SW 1271 (cell line): ENCODE data around the gene GNAL.

Experiments used
- DNase-seq, 2 experiments: peaks; one replicate each; lab custom pipeline; 2025; lab: John Stamatoyannopoulos, UW

GNAL gene

GRCh38 chr18:11808001-11808855 is 119.2 kb downstream of the GNAL start:
- no peak for DNase-seq

DNA sequence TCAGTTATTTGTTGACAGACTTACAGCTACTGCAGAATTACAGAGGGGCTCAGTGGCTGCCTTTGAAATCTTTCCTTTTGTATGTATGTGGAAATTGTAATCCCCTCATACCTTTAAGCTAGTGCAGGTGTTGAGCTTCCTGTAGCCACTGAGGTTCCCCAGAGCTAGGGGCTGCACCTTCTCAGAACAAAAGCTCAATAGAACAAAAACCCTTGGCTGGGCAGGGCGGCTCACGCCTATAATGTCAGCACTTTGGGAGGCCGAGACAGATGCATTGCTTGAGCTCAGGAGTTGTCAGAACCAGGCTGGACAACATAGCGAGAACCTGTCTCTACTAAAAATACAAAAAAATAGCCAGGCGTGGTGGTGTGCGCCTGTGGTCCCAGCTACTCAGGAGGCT is 120.8 kb downstream of the GNAL start:
- no peak for DNase-seq

DNA sequence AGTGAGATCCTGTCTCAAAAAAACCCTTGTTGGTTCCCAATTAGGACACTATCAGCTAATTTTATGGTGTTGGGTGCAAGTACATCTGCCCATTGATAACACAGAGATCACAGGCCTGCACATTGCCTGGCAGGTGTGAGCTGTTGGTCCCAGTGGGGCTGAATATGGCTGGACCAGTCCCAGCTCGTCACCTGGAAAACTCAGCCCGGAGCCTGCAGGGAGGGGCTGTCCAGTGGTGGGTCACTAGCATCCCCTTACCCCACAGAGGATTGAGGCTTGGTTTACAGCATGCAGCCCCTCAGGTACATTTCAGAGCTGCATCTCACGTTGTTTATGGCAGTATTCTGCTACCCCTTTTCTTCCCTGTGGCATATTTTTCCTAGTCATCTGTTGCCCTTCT is 121.3 kb downstream of the GNAL start:
- no peak for DNase-seq

DNA sequence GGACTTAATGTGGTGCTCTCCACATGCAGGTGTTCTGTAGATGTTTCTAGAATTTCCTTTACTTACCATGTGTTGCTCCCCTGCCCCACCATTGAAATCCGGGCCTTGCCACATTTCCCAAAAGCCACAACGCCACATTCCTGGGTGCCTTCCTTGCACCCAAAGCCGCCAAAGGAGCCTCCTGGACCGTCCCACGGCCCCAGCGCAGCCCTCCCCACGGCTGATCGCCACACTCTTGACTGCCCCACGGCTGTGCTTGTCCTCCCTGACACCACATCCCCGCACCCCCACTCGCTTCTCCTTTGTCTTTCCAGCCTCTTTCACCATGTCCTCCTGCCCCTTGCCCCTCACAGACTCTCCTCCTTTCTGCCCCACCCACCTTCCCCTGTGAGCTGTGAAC is 121.9 kb downstream of the GNAL start:
- no peak for DNase-seq

DNA sequence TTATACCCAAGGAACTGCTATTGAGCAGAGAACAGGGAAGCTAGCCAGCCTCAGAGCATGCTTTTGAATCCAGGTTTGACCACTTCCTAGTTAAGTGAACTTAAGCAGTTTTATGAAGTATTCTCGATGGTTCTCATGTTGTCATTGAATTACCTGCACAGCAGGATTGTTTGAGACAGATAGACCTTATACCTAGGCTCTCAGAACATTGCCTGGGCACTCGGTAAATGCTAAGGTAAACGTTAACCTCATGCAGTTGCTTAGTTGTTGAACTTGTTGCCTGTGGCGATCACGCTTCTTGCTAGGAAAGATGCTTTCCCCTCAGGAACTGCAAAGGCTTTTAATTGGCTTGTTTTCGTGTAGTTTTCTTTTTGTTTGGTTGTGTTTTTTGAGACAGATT is 128.2 kb downstream of the GNAL start:
- DNase-seq = no peak

DNA sequence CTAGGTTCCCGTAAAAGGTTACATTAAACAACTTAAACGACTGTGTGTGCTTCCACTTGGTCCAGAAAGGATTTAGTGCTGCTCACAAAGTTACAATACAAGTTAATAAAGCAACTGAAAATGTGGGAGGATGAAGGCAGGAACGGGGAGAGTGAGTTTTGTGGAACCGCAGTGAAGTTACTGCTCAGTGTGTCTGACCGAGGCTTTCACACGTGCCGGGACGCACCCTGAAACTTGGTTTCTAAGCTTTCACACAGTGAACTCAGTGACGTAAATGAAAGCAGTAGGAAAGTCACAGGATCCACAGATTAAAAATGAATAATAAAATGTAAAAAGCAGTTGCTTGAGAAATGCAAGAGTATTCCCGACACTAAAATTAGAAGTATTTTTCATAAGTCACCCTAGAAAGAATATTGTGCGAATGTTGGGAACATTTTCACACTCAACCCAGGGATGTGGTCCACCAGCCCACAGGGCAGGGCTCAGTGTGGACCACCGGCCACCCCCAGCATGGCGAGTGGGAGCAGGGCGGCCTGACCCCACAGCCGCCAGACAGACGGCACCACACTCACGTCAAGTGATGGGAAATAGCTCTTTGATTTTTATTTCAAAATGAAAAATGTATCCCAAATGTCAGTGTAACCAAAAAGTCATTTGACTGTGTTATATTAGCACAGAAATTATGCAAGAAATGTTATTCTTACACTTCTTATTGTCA is 129.6 kb downstream of the GNAL start:
- DNase-seq = no peak

DNA sequence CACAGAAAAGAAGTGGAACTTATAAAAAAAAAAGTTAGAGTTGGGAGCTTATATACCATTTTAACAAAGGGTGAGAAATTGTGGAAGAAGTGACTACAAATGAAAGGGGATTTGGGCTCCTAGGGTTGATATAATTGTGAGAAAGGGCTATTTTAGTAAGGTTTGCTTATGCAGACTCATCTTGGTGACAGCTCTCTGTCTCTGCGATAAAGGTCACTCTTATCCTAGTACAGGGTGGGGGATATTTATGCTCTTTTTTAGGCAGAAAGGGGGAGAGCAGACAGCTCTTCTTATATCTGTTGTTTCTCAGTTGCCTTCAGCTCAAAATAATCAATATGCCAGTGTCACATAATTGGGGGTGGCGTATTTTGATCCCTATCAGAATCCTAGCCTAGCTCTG is 130.9 kb downstream of the GNAL start:
- no peak for DNase-seq

GRCh38 chr18:11820697-11821096 is 131.6 kb downstream of the GNAL start:
- no peak for DNase-seq

DNA sequence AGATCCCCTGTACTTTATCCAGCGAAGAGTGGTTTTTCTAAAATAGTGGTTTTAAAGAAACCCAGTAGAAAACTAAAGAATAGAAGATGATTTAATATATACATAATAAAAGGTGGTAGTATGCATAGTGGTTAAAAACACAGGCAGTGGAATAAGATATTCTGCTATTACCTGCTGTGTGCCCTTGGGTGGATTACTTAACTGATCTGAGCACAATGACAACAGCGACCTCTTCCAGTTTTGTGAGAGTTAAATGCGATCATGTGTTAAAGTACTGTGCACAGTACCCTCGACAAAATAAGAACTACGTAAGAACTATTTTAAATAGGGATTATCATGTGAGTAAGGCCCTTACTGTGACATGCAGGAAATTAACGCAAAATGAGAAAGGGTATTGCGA is 132.1 kb downstream of the GNAL start:
- no peak for DNase-seq

DNA sequence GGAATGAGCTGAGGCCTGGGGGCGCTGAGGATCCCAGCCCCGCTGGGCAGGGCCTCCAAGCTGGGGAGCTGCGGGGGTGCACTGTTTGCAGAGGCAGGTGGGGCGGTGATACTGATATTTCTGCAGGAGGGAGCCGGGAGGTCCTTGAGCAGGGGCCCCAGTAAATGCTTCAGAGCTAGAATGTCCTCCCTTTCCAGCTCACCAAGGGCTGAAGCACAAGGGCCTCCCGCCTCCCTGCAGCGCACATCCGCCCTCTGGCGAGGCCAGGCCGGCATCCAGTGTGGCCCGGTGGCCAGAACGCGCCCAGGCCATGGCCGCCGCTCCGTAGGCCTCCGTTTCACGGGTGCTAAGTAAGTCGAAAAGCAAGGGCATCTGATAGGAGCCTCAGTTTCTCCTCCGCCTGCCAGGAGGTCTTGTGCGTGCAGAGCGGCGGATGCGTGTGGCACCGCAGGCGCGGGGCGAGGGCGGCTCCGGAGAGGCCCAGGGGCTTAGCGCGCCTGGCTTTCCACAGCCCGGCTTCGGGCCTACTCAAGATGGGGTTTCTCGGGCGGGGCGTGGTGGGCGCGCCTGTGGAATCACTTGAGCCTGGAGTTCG is 132.7 kb downstream of the GNAL start:
- no peak for DNase-seq

GRCh38 chr18:11823545-11823944 is 134.5 kb downstream of the GNAL start:
- DNase-seq = no peak

DNA sequence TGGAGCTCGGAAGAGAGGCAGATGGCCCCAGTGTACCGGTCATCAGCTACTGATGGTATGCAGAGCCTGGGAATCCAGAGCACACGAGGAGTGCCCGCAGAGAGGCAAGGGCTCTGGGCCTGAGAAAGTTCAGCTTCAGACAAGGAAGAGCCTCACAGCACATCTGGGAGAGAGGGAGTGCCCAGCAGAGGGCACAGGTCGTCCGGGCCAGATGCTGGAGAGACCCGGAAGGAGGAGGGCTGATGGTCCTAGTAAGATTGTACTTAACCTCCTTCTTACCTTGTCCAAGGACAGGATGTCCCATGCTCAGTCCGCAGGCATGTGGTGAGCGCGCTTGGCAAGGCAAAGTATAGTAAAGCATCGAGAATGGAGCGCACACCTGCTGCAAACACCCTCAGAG is 137.8 kb downstream of the GNAL start:
- DNase-seq = no peak

DNA sequence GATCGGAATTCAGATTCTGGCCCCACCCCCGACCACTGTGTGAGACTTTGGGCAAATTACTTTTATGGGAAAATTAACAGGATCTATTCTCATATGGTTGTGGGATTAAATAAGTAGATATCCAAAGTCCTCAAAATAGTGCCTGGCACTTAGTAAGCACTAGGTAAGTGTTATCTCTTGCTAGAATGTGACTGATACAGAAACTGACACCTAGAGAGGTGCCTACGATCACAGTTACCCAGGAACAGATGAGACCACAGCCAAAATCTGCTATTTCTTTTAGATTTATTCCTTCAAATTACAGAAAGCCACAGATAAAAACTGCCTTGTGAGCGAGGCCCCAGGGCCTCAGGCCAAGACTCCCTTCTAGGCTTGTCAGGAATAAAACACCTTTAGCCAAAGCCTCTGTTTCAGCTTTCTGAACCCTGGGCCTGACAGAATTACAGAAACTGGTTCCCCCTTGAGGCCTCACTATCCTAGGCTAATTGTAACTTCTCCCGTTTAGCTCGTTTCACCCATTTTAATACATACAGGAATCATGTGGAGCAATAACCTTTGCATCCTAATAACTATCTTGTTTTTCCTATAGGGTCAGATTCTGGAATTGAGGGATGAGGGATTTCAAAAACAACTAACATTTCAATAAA is 139.8 kb downstream of the GNAL start:
- DNase-seq = no peak

DNA sequence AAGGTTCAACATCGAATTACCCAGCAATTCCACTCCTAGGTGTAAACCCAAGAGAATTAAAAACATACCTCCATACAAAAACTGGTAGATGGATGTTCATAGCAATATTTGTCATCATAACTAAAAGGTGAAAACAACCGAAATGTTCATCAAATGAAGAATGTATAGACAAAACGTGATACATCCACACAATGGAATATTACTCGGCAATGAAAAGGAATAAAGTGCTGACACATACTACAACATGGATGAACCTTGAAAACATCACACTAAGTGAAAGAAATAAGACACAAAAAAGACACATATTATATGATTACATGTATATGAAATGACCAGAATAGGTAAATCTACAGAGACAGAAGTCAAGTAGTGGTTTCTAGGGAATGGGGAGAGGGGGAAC is 141.5 kb downstream of the GNAL start:
- no peak for DNase-seq

DNA sequence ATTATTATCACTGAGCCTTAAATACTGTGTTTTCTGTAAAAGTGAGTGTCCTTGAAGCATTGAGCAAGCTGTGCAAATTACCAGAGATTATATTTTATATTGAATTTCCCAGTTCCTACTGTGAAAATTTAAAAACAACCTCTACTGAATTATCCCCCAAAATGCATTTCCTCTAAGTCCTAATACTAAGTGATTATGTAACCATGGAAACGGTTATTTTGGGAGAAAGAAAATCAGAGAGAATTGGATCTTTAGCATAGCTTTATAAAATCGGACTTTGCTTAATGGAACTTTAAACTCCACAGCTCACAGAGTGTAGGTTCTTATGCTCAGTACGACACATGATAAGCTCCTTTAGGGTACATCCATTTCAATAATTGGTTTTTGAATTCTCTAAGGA is 142.9 kb downstream of the GNAL start:
- no peak for DNase-seq

- no peak for DNase-seq
Measured at GRCh38 chr18:11834772-11835171, 145.7 kb downstream of the GNAL start.

DNA sequence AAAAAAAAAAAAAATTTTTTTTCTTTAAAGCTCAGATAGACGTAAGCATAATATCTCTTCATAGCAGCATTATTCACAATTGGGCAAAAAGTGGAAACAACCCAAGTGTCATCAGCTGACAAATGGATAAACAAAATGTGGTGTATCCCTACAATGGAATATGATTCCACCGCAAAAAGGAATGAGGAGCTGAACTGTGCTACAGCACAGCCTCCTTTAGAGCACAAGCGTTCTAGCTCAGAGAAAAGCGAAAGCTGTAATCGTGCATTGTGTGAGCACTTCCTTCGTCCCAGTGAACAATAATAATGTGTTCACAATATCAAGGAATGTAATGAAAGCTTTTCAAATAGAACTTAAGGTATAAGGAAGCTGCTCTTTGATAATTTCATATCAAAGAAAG is 150.5 kb downstream of the GNAL start:
- DNase-seq = no peak

- no peak for DNase-seq
Measured at GRCh38 chr18:11840493-11840892, 151.4 kb downstream of the GNAL start.

DNA sequence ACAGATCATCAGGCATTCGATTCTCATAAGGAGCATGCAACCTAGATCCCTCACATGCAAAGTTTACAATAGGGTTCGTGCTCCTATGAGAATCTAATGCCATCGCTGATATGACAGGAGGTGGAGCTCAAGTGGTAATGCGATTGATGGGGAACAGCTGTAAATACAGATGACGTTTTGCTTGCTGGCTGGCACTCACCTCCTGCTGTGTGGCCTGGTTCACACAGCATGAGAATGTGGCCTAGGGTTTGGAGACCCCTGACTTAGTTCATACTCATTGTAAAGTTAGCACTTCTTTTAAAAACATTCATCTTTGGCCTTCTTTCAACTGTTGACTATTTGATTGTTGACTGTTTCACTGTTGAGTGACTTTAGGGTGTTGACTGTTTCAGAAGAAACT is 153.5 kb downstream of the GNAL start:
- DNase-seq = no peak

- no peak for DNase-seq
Measured at GRCh38 chr18:11844436-11844835, 155.4 kb downstream of the GNAL start.

DNA sequence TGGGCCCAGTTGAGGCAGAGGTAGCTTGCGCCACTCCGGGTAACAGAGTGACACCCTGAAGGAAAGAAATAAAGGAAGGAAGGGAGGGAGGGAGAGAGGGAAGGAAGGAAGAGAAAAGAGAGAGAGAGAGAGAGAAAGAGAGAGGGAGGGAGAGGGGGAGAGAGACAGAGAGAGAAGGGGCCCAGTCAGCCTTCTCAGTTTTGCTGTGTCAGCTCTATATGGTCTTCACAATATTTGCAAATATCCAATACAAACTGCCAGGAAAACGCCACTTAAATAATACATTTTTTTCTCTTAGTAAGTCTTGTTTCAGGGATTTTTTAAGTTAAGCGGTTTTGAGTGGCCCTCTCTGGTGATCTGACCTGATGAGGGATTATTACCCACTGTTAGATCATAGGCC is 156.6 kb downstream of the GNAL start:
- DNase-seq = no peak

GRCh38 chr18:11847811-11848210 is 158.7 kb downstream of the GNAL start:
- DNase-seq = no peak

DNA sequence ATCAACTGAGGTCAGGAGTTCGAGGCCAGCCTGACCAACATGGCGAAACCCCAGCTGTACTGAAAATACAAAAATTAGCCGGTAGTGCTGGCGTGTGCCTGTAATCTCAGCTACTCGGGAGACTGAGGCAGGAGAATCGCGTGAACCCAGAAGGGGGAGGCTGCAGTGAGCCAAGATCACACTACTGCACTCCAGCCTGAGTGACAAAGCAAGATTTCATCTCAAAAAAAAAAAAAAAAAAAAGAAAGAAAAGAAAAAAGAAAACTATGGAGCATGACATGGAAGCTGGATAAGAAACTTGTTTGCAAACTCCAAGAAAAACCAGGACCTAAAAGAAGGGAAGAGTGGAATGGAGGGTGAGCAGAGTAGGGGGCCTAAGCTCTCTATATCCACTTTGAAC is 160.2 kb downstream of the GNAL start:
- no peak for DNase-seq
